Measurements from ENCODE around the gene MYOZ2. TPM values are rescaled to one million over a fixed set of nuclear protein-coding genes. Genes with fewer than 3 reads are reported as not detected.

The MYOZ2 gene
- total RNA-seq, 4 donors from 2014 or later = not detected

DNA sequence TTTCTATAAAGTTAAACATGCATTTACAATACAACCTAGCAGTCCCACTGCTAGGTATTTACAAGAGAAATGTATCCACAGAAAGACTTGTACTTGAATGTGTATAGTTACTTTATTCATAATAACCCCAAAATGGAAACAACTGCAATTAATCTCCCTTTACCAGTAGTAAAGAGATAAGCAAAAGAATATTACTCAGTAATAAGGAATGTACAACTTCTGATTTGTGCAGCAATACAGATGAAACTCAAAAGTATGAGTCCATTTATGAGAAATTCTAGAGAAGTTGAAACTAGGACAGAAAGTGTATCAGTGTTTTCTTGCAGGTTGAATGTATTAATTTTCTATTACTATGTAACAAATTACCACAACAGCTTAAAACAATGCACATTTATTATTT, 92.1 kb downstream of the MYOZ2 start:
- Histone ChIP-seq H3K27me3 (no peaks in the 10 kb centered on the region), H3K27ac (no peak overlapping the region), H3K4me1 (no peaks in the 10 kb centered on the region), H3K4me3 (no peak overlapping the region), H3K9me3 (no peaks in the 10 kb centered on the region), H3K36me3 (peaks cover 8% of the 10 kb centered on the region)
- TF ChIP-seq, protein P1, sequence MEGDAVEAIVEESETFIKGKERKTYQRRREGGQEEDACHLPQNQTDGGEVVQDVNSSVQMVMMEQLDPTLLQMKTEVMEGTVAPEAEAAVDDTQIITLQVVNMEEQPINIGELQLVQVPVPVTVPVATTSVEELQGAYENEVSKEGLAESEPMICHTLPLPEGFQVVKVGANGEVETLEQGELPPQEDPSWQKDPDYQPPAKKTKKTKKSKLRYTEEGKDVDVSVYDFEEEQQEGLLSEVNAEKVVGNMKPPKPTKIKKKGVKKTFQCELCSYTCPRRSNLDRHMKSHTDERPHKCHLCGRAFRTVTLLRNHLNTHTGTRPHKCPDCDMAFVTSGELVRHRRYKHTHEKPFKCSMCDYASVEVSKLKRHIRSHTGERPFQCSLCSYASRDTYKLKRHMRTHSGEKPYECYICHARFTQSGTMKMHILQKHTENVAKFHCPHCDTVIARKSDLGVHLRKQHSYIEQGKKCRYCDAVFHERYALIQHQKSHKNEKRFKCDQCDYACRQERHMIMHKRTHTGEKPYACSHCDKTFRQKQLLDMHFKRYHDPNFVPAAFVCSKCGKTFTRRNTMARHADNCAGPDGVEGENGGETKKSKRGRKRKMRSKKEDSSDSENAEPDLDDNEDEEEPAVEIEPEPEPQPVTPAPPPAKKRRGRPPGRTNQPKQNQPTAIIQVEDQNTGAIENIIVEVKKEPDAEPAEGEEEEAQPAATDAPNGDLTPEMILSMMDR (IDR thresholded peaks at IDR 0.05) = no peak
- no peak for TF ChIP-seq POLR2AphosphoS5 (IDR thresholded peaks at IDR 0.05)
- no peak for TF ChIP-seq POLR2A (IDR thresholded peaks at IDR 0.05)
- no peak for TF ChIP-seq EP300 (IDR thresholded peaks at IDR 0.05)
- no peak for DNase-seq (ENCODE audit: low spot score in 2 of 2)

DNA sequence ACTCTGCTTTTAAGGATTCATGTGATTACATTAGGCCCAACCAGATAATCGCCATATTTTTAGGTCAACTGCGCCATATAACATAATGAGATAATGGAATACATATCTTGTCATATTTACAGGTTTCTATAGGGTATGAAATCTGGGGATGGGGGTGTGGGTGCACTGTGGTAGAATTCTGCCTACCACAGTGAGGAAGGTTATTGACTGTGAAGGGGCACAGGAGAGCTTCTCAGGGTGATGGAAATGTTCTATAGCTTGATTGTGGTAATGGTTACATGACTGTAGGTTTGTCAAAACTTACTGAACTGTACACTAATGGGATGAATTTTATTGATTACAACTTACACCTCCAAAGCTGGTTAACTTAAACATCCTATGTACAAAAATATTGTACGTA, 92.8 kb downstream of the MYOZ2 start:
- no peaks in the 10 kb centered on the region for H3K9me3 ChIP-seq
- no peaks in the 10 kb centered on the region for H3K27me3 ChIP-seq
- H3K4me3 ChIP-seq = no peak overlapping the region
- H3K4me1 ChIP-seq = peaks cover 4% of the 10 kb centered on the region
- TF ChIP-seq, protein P1 (IDR thresholded peaks at IDR 0.05) = no peak
- TF ChIP-seq POLR2AphosphoS5 (IDR thresholded peaks at IDR 0.05) (no peak), EP300 (IDR thresholded peaks at IDR 0.05) (no peak), POLR2A (IDR thresholded peaks at IDR 0.05) (no peak)
- no peak for DNase-seq (ENCODE audit: low spot score in 2 of 2)
- peaks cover 8% of the 10 kb centered on the region for H3K36me3 ChIP-seq
- H3K27ac ChIP-seq = no peak overlapping the region
- WGBS = 99% methylated on average over 3 of the region's 3 CpGs

DNA sequence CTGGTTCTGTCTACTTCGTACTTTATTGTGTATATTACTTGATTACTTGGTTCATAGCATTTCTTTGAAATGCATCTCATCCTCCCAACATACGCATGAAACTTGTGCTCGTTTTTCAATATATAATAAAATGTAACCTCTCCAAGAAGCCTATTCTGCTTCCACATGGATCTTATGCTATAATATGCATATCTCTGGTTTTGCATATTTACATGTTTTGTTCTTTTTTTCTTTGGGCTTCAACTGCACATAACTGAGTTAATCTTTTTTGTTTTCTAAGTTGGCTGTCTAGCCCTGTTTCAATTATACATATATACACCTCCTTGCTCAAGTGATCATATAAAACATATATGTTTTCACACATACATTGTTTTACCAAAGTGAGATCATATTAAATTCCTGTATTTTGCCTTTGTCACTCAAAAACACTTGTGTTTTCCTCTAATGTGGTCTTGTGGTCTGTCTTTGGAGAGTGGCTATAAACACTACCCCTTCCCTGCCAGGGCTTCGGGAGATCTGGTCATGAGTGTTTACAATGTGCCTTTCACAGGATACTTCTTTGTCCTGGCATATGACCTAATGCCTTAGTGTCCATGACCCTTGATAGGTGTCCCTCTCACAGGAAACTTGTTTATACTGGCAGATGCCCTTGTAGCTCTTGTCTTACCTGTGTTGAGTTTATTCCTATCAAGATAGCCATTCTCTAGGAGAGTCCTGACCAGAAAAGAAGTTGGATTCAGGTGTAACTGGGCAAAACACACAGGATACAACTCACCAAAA, 94.5 kb downstream of the MYOZ2 start:
- H3K36me3 ChIP-seq = peaks cover 7% of the 10 kb centered on the region
- DNase-seq (ENCODE audit: low spot score in 2 of 2) = no peak
- H3K4me1 ChIP-seq = peaks cover 12% of the 10 kb centered on the region
- TF ChIP-seq POLR2AphosphoS5 (IDR thresholded peaks at IDR 0.05) = no peak
- no peak for TF ChIP-seq POLR2A (IDR thresholded peaks at IDR 0.05)
- TF ChIP-seq, protein P1 (IDR thresholded peaks at IDR 0.05) = no peak
- no peak for TF ChIP-seq EP300 (IDR thresholded peaks at IDR 0.05)
- no peaks in the 10 kb centered on the region for H3K9me3 ChIP-seq
- H3K27me3 ChIP-seq = no peaks in the 10 kb centered on the region
- H3K4me3 ChIP-seq = no peak overlapping the region
- no peak overlapping the region for H3K27ac ChIP-seq
- WGBS = 90% methylated on average over 4 of the region's 4 CpGs

DNA sequence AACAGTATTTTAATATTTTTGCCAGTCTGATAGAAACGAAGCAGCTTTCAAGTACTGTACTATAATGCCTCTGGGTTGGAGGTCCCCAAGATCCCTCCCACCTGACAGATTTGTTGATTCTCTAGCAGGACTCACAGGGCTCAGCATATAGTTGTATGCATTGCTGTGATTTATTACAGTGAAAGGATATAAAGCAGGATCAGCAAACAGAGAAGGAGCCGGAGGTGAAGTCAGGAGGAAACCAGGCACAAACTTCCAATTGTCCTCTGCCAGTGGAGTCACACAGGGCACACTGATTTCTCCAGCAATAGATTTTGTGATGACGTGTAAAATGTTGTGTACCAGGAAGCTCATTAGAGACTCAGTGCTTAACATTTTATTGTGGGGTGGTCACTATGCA, 95.9 kb downstream of the MYOZ2 start:
- no peaks in the 10 kb centered on the region for H3K9me3 ChIP-seq
- H3K27ac ChIP-seq = no peak overlapping the region
- no peaks in the 10 kb centered on the region for H3K27me3 ChIP-seq
- no peak for DNase-seq (ENCODE audit: low spot score in 2 of 2)
- H3K4me3 ChIP-seq = no peak overlapping the region
- peaks cover 19% of the 10 kb centered on the region for H3K36me3 ChIP-seq
- peaks cover 12% of the 10 kb centered on the region for H3K4me1 ChIP-seq
- TF ChIP-seq POLR2AphosphoS5 (IDR thresholded peaks at IDR 0.05) = no peak
- TF ChIP-seq, protein P1 (IDR thresholded peaks at IDR 0.05) = no peak
- TF ChIP-seq EP300 (IDR thresholded peaks at IDR 0.05) = no peak
- TF ChIP-seq POLR2A (IDR thresholded peaks at IDR 0.05) = no peak
- WGBS = 62% methylated on average over 3 of the region's 3 CpGs

DNA sequence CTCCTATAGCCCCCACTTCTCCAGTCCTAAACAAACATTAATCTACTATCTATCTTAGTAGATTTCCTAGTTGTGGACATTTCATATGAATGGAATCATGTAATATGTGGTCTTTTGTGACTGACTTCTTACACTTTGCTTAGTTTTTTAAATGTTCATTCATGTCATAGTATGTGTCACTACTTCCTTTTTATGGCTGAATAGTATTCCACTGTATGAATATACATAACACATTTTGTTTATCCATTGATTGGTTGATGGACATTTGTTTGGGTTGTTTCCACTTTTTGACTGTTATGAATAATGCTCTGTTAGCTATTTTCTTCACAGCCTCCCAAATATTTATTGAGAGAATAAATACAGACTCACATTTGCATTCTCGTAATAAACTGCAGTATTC, 96.7 kb downstream of the MYOZ2 start:
- DNase-seq (ENCODE audit: low spot score in 2 of 2) = no peak
- H3K27me3 ChIP-seq = no peaks in the 10 kb centered on the region
- 97% methylated on average over 1 of the region's 1 CpG for WGBS
- no peaks in the 10 kb centered on the region for H3K9me3 ChIP-seq
- H3K4me1 ChIP-seq = peaks cover 12% of the 10 kb centered on the region
- peaks cover 27% of the 10 kb centered on the region for H3K36me3 ChIP-seq
- H3K4me3 ChIP-seq = no peak overlapping the region
- H3K27ac ChIP-seq = no peak overlapping the region
- no peak for TF ChIP-seq POLR2A (IDR thresholded peaks at IDR 0.05)
- TF ChIP-seq EP300 (IDR thresholded peaks at IDR 0.05) = no peak
- no peak for TF ChIP-seq POLR2AphosphoS5 (IDR thresholded peaks at IDR 0.05)
- TF ChIP-seq, protein P1 (IDR thresholded peaks at IDR 0.05) = no peak
